B cell (primary cell): ENCODE results near the gene UCP2.

Experiments used
- CTCF ChIP-seq: fragments of 200-600 bp; IDR thresholded peaks from one replicate; pipeline ENCODE4 v1.8.0; 2022; ENCODE audit warnings: antibody characterized with exemption, mild to moderate bottlenecking
- EZH2 ChIP-seq: IDR thresholded peaks from 2 replicates; pipeline ENCODE4 v1.6.1; 2012; ENCODE audit warnings: borderline replicate concordance, low read depth, mild to moderate bottlenecking, moderate library complexity, low read length; ENCODE audit not compliant: insufficient read depth, poor library complexity, severe bottlenecking

- TF ChIP-seq EZH2 (no peak), CTCF (no peak)
Observed at GRCh38 chr11:73944085-73944484, 38.6 kb downstream of the UCP2 start.
